ENCODE results near the gene UGT1A3.

The UGT1A3 gene

DNA sequence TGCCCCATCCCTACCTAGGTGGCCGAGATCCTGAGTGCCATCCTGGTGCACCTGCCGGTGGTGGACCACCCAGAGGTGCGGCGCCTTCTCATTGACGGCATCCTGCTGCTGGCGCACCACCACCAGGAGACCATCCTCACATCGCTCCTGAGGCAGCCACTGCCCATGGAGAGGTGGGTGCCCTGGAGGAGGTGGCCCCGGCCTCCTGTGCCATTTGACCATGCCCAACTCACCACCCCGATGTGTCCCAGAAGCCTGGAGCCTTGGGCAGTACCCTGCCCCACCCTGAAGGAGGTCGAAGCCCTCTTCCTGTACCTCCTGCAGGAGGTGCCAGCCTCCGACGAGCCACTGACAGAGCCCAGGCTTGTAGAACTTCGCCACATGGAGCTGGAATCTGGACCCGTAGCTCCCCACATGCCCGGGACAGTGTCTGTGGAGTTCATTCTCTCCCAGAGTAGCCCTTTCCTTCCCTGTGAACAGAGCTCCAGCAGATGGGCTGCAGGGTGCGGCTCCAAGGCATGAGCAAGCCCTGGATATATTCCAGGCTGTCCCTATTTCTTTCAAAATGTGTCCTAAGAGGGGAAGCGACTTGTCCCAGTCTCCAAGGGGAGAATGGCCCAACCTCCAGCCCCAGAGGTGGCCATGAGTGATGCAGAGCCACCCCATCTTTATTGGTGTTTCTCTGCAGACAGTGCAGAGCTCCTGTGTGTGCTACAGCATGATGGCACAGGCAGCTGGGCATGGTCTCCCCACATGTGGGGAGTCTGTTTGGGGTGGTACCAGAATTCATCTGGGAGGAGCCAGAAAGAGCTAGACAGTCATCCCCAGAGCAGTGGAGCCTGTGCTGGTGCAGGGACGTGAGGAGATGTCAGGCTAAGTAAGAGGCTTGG lies 91.3 kb downstream of the UGT1A3 start:
- no peak for DNase-seq

GRCh38 chr2:233820774-233821105 lies 91.9 kb downstream of the UGT1A3 start:
- DNase-seq: no peak

- no peak for DNase-seq
These were observed 92.4 kb downstream of the UGT1A3 start for GRCh38 chr2:233821196-233821595.

- no peak for DNase-seq
These were observed 92.9 kb downstream of the UGT1A3 start for GRCh38 chr2:233821709-233822100.

- DNase-seq: no peak
These were observed 93.4 kb downstream of the UGT1A3 start for GRCh38 chr2:233822101-233822771.

Measured in retina (tissue), 1 donor.